GM19463 (cell line): ENCODE data around the gene NHERF1.
A peak's percentile ranks its signal among the peaks of the same experiment; 100 is the strongest.

Source experiments
- ATAC-seq: cut with Tn5 transposase; IDR thresholded peaks from one replicate; pipeline ENCODE4 v1.9.1; 2021; ENCODE audit warnings: mild to moderate bottlenecking, moderate library complexity; ENCODE audit not compliant: unreplicated experiment

The NHERF1 gene

GRCh38 chr17:74732042-74732867 lies 16.2 kb upstream of the NHERF1 start:
- ATAC-seq: no peak

DNA sequence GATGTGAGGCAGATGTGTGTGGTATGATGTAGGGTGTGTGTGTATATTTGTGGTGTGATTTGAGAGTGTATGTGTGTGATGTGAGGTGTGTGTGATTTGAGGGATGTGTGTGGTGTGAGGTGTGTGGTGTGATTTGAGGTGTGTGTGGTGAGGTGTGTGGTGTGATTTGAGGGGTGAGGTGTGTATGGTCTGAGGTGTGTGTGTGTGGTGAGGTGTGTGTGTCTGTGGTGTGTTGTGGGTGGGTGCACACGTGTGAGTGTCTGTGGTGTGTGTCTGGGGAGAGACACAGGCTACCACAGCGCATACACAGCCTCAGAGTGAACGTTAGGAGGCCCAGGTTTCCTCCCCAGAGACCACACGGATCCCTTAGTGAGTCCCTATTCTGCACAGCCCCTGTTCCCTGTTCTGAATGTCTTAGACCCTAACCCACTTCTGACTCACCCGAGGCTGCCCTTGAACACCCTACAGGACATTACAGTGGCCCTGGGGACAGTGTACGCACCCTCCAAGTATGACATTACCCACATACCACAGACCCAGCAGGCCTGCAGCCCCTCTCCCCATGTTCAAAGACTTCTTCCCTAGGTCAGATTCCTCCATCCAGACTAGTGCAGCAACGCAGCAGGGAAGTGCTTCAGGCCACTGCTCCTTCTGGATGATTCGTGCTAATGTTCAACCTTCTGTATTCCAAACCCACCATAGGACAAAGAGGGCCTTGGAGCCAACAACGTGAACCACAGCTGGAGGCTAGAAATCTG lies 14.9 kb upstream of the NHERF1 start:
- no peak for ATAC-seq

DNA sequence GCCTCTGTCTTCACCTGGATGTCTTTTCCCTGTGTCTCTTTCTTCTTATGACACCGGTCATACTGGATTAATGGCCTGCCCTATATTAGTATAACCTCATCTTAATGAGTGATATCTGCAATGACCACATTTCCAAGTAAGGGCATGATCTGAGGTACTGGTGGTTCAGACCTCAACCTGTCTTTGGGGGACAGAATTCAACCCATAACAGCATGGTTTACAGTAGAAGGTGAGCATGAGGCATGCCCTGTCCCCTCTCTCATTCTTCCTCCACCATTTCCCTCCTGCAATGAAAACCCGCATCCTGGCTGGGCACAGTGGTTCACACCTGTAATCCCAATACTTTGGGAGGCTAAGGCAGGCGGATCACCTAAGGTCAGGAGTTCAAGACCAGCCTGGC lies 14.2 kb upstream of the NHERF1 start:
- ATAC-seq: no peak

DNA sequence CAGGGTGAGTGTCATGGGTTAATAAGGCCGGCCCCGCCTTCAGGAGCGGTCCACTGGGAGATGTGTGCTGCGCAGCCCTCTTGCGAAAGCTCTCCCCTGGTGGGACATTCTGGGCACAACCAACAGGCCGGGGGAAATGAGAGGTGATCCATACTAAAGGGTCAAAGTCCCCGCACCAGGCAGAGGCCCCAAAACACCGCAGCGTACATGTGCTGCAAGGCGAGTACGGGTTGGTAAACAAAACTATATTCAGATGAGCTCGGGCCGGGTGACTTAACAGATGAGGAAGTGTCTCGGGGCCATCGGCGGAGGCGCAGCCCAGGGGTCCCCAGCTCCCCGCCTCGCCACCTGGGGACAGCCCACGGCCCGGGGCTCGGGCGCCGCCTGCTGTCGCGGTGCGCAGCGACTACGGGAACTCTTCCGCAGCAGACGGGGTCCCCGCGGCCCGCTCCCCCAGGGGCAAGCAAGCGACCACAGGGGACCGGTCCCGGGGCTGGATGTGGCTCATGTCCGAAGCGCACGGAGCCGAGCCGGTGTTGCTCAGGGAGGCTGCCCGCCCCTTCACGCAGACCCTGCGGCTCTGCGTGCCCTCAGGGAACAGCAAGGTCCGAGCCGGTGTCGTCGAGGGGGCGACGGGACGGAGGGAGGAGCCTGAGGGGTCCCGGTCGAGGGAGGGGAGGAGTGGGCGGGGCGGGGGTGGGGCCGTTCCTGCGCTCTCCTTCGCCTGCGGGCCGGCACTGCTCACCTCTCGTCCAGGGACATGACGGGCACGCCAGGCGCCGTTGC lies 11.7 kb upstream of the NHERF1 start, which contains the start of gene RAB37:
Gene RAB37, plus strand, starts transcription at position 744 of the 786 bp plus-strand sequence. Its CDS starts 17 bp downstream, at position 761.
- ATAC-seq: no peak

DNA sequence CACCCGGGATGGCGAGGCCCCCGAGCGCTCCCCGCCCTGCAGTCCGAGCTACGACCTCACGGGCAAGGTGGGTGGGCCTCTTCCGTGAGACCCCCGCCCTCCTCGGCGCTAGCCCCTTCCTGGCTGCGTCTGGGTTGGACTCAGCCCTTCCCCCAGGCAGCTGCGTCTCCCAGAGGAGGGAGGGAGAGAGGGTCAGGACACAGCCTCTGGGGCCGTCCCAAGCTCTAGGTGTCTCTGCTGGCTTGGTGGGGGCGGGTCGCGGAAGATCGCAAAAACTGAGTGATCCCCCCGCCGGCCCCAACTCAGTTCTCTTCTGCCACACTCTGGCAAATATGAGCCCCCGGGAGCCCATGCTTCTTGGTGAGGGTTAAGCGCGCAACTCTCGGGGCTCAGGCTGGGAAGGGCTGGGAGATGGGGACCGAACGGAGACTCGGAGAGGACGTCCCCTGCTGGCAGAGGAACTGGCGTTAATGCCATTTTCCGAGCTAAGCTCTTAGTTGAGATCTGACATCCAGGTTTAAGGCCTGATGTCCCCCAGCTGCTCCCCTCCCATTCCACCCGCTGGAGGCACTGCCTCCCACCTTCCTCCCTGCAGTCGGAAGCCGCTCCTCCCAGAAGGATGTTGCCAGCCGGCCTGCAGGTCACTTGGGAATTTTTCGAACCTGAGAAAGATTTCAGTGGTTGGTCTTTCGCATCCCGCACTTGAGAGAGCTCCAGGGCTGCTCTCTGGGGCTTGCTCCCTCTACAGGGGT lies 11.0 kb upstream of the NHERF1 start:
- no peak for ATAC-seq

- peak; percentile 62 for ATAC-seq
Measured at GRCh38 chr17:74738051-74738996, 10.1 kb upstream of the NHERF1 start.

GRCh38 chr17:74739227-74739831 lies 9.1 kb upstream of the NHERF1 start:
- no peak for ATAC-seq

- no peak for ATAC-seq
Measured at GRCh38 chr17:74740173-74740572, 8.3 kb upstream of the NHERF1 start.

DNA sequence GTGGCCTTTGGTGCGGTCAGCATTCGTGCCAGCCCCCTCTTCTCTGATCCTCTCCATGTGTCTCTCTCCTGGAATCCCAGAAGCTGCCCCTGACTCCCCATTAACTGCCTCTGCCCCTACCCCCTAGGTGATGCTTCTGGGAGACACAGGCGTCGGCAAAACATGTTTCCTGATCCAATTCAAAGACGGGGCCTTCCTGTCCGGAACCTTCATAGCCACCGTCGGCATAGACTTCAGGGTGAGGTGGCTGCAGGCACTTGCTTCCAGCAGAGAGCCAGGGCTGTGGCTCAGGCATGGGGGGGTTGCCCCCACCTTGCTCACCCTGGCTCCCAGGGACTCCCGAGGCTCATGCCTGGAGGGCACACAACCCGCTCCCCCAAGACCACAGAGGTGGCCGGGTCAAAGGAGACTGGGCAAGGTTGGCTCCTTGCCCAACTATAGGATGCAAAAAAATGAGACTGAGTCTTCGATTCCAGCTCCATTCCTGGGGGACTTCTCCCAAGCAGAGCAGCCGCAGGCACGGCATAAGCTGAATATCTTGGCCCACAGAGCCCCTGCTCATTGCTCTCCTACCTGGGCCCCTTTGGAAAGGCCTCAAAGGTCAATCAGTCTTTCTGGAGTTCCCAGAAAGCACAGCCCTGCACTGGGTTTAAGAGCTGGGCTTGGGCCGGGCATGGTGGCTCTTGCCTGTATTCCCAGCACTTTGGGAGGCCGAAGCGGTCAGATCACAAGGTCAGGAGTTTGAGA lies 7.6 kb upstream of the NHERF1 start:
- no peak for ATAC-seq

- ATAC-seq: no peak
Measured at GRCh38 chr17:74742153-74742515, 6.3 kb upstream of the NHERF1 start.

DNA sequence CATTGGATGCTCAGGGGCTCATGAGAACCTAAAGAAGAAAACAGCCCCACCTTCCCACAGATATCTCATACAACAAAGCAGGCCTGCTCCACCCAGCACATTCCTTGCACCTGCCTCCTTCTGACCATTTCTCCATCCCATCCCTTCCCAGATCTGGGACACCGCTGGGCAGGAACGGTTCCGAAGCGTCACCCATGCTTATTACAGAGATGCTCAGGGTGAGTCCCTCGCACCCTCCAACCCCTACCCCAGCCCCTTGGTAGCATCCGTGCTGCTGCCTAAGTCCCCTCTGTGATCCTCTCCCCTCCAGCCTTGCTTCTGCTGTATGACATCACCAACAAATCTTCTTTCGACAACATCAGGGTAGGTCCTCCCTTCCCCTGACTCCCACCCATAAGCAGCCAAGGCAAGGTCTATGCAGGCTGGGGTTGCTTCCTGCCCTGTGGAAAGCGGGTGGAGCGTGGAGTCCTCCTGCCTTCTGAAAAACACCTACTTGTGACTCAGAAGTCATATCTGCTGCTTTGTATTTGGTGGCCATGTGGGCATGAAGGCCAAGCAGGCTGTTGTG lies 5.4 kb upstream of the NHERF1 start:
- no peak for ATAC-seq

DNA sequence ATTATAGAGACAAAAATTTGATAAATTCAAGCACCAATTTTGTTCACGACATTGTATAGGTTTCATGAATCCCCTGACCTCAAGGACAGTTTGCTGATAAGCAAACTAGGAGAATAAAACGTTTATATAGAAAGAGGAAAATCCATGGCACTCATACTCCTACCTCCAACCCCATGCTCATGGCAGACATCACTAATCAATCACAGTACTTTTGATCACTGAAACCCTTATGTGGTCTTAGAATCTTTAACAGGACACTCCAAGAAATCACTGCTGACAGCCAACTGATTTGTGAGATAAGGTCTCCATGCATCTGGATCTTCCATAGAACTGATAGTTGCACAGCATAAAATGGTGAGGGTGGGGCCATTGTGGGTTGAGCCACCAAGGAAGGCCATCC lies 4.7 kb upstream of the NHERF1 start:
- no peak for ATAC-seq

GRCh38 chr17:74744349-74744713 lies 4.1 kb upstream of the NHERF1 start:
- ATAC-seq: no peak

GRCh38 chr17:74744714-74745547 lies 3.5 kb upstream of the NHERF1 start:
- no peak for ATAC-seq

DNA sequence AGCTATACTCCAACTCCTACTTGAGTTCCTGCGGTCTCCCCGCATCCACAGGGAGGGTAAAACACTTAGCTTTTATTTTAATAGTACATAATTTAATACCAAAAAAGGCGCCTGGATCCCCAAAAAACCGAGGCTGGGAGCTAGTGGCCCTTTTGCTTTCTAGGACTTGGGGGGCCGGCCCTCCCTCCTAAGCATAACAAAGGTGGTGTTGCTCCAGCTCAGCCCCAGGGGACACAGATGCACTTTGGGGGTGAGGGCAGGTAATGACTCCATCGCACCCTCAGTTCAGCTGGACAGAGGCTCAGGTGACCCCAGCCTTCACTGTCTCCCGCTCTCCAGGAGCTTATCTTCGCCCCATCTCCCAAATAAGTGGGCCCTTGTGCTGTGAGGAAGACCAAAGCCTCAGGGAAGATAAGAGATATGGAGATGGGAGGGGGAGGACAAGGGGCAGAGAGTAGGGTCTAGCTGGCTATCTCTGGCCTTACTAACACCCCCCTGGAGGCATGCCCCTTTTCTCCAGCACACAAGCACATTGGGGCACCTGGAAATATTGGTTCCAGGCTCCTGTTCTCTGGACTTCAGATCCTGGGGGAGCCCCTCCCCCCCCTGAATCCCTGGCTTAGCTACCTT lies 2.8 kb upstream of the NHERF1 start:
- no peak for ATAC-seq

- no peak for ATAC-seq
Measured at GRCh38 chr17:74746376-74746775, 2.1 kb upstream of the NHERF1 start.

- no peak for ATAC-seq
Measured at GRCh38 chr17:74746922-74747321, 1.5 kb upstream of the NHERF1 start.
